WTC11 (cell line): ENCODE measurements around the gene IDUA. TPM values are rescaled to one million over a fixed set of nuclear protein-coding genes. Genes with fewer than 3 reads are reported as not detected.

ENCODE experiments used
- ATAC-seq: fragments of 200-7000 bp; cut with Tn5 transposase; 2 replicates; pipeline ENCODE4 v1.10.0; 2021; ENCODE audit warnings: mild to moderate bottlenecking, moderate library complexity
- CTCF ChIA-PET: fragments of 300-600 bp; sonication (Branson Sonifier 250); formaldehyde crosslinking; loops from one replicate; lab custom pipeline; 2021; ENCODE audit warnings: antibody characterized with exemption; lab: Charles Lee
- POLR2A ChIA-PET: fragments of 350-600 bp; sonication (Branson Sonifier 250); formaldehyde crosslinking; loops from one replicate; lab custom pipeline; 2021; ENCODE audit warnings: antibody characterized with exemption; lab: Charles Lee
- DNase-seq: peaks from one replicate; pipeline ENCODE4 v3.0.0; 2021; ENCODE audit warnings: low spot score
- H3K27ac Mint-ChIP-seq: 2 replicates; pipeline ENCODE4 v1.8.0; 2021; ENCODE audit warnings: mixed read lengths
- H3K27me3 Mint-ChIP-seq: 2 replicates; pipeline ENCODE4 v1.8.0; 2021; ENCODE audit warnings: low read depth, mild to moderate bottlenecking, moderate library complexity, mixed read lengths
- H3K36me3 Mint-ChIP-seq: 2 replicates; pipeline ENCODE4 v1.8.0; 2021; ENCODE audit warnings: mixed read lengths
- H3K4me1 Mint-ChIP-seq: 2 replicates; pipeline ENCODE4 v1.8.0; 2022; ENCODE audit warnings: mixed read lengths
- H3K4me3 Mint-ChIP-seq: 2 replicates; pipeline ENCODE4 v1.8.0; 2021; ENCODE audit warnings: mild to moderate bottlenecking, moderate library complexity, mixed read lengths
- H3K9me3 Mint-ChIP-seq: 2 replicates; pipeline ENCODE4 v1.8.0; 2021; ENCODE audit warnings: mixed read lengths
- CREB1 ChIP-seq: sonication (generic); formaldehyde crosslinking; IDR thresholded peaks from 2 replicates; pipeline ENCODE4 v1.8.0; 2023; ENCODE audit warnings: mild to moderate bottlenecking, missing genetic modification reagents
- CREM ChIP-seq: sonication (generic); formaldehyde crosslinking; IDR thresholded peaks from 2 replicates; pipeline ENCODE4 v1.8.1; 2022; ENCODE audit warnings: mild to moderate bottlenecking, missing genetic modification reagents, moderate library complexity
- ESRRA ChIP-seq: sonication (generic); formaldehyde crosslinking; IDR thresholded peaks from 2 replicates; pipeline ENCODE4 v1.8.1; 2022; ENCODE audit warnings: mild to moderate bottlenecking, missing genetic modification reagents, borderline replicate concordance
- FOXP1 ChIP-seq: sonication (generic); formaldehyde crosslinking; IDR thresholded peaks from 2 replicates; pipeline ENCODE4 v1.8.0; 2022; ENCODE audit warnings: missing genetic modification reagents, mild to moderate bottlenecking, moderate library complexity, borderline replicate concordance
- GABPB1 ChIP-seq: sonication (generic); formaldehyde crosslinking; IDR thresholded peaks from 2 replicates; pipeline ENCODE4 v1.8.1; 2023; ENCODE audit warnings: mild to moderate bottlenecking, missing genetic modification reagents
- GRHL2 ChIP-seq: fragments of 250-450 bp; sonication (Bioruptor Pico); IDR thresholded peaks from 2 replicates; pipeline ENCODE4 v1.8.0; 2022; ENCODE audit warnings: mild to moderate bottlenecking, moderate library complexity; ENCODE audit not compliant: insufficient replicate concordance, severe bottlenecking
- MXD4 ChIP-seq: fragments of 250-450 bp; sonication (Bioruptor Pico); IDR thresholded peaks from 2 replicates; pipeline ENCODE4 v1.8.0; 2021; ENCODE audit warnings: mild to moderate bottlenecking, moderate library complexity, borderline replicate concordance
- NFE2L1 ChIP-seq: sonication (generic); formaldehyde crosslinking; IDR thresholded peaks from 2 replicates; pipeline ENCODE4 v1.8.1; 2023; ENCODE audit warnings: missing genetic modification reagents
- PRRX2 ChIP-seq: fragments of 250-450 bp; sonication (Bioruptor Pico); IDR thresholded peaks from 2 replicates; pipeline ENCODE4 v1.8.0; 2021; ENCODE audit warnings: mild to moderate bottlenecking
- SMAD4 ChIP-seq: sonication (generic); formaldehyde crosslinking; IDR thresholded peaks from 2 replicates; pipeline ENCODE4 v1.8.0; 2022; ENCODE audit warnings: mild to moderate bottlenecking, missing genetic modification reagents
- SP1 ChIP-seq: sonication (generic); formaldehyde crosslinking; conservative IDR thresholded peaks from 2 replicates; pipeline ENCODE4 v1.8.1; 2022; ENCODE audit warnings: missing genetic modification reagents
- TEAD4 ChIP-seq: sonication (generic); formaldehyde crosslinking; IDR thresholded peaks from 2 replicates; pipeline ENCODE4 v1.8.0; 2022; ENCODE audit warnings: mild to moderate bottlenecking, missing genetic modification reagents
- ZNF232 ChIP-seq: sonication (generic); formaldehyde crosslinking; IDR thresholded peaks from 2 replicates; pipeline ENCODE4 v1.8.0; 2022; ENCODE audit warnings: mild to moderate bottlenecking, missing genetic modification reagents
- ZNF416 ChIP-seq: fragments of 250-450 bp; sonication (Bioruptor Pico); IDR thresholded peaks from 2 replicates; pipeline ENCODE4 v1.9.0; 2021; ENCODE audit warnings: mild to moderate bottlenecking, inconsistent platforms
- total RNA-seq: library from RNA; stranded (reverse); gene quantifications from 3 replicates; pipeline ENCODE4 v1.2.3, GENCODE V29; 2021
- TF ChIP-seq, protein P1 (sequence below): sonication (generic); formaldehyde crosslinking; IDR thresholded peaks from 2 replicates; pipeline ENCODE4 v1.8.1; 2023; ENCODE audit warnings: mild to moderate bottlenecking, missing genetic modification reagents, borderline replicate concordance
- TF ChIP-seq, protein P2 (sequence below): sonication (generic); formaldehyde crosslinking; conservative IDR thresholded peaks from 2 replicates; pipeline ENCODE4 v1.8.1; 2023; ENCODE audit warnings: mild to moderate bottlenecking, low read depth, missing genetic modification reagents, moderate library complexity
- TF ChIP-seq, protein P3 (sequence below): sonication (generic); formaldehyde crosslinking; conservative IDR thresholded peaks from 2 replicates; pipeline ENCODE4 v1.8.1; 2022; ENCODE audit warnings: mild to moderate bottlenecking, missing genetic modification reagents
- TF ChIP-seq, protein P4 (sequence below): sonication (generic); formaldehyde crosslinking; IDR thresholded peaks from 2 replicates; pipeline ENCODE4 v1.8.1; 2022; ENCODE audit warnings: missing genetic modification reagents, borderline replicate concordance
- TF ChIP-seq, protein P5 (sequence below): sonication (generic); formaldehyde crosslinking; IDR thresholded peaks from 2 replicates; pipeline ENCODE4 v1.8.1; 2022; ENCODE audit warnings: low read depth, missing genetic modification reagents, borderline replicate concordance
- TF ChIP-seq, protein P6 (sequence below): sonication (generic); formaldehyde crosslinking; IDR thresholded peaks from 2 replicates; pipeline ENCODE4 v1.8.1; 2022; ENCODE audit warnings: mild to moderate bottlenecking, missing genetic modification reagents, moderate library complexity, borderline replicate concordance
- TF ChIP-seq, protein P7 (sequence below): sonication (generic); formaldehyde crosslinking; IDR thresholded peaks from 2 replicates; pipeline ENCODE4 v1.8.0; 2023; ENCODE audit warnings: mild to moderate bottlenecking, missing genetic modification reagents

Gene IDUA
- total RNA-seq, 1 experiment from 2014 or later = 8.7 TPM

DNA sequence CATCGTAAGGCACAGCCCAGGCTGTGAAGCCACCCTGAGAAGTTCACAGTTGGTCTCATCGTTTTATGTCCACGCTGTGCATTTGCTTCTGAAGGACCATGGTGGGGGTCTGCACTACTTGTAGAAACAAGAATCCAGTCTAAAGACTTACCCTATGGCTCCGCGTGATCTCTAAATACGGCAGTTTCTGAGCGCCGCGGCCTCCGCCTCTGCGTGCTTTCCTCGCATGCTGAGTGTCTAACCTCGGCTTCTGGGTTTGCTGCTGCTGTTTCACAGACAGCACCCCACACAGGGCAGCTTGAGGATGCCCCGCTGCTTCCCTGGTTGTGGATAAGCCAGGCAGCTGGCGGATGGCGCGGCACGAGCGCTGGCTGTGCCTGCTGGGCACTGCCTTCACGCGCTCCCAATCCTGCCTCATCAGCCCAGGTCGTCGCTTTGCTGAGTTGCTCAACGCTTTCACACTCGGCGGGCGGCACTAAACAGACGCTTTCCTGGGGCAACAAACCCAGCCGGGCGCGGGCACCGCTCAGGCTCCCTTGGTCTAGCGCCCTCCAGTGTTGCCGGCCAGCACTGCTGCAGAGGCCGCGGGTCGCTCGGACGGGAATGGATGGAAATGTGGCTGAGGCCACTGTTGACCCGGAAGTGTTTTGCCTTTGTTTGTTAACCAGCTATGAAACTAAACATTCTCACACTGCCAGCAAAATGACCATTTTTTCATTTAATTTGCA lies 63.8 kb downstream of the IDUA start (continued):
- TF ChIP-seq, protein P1, sequence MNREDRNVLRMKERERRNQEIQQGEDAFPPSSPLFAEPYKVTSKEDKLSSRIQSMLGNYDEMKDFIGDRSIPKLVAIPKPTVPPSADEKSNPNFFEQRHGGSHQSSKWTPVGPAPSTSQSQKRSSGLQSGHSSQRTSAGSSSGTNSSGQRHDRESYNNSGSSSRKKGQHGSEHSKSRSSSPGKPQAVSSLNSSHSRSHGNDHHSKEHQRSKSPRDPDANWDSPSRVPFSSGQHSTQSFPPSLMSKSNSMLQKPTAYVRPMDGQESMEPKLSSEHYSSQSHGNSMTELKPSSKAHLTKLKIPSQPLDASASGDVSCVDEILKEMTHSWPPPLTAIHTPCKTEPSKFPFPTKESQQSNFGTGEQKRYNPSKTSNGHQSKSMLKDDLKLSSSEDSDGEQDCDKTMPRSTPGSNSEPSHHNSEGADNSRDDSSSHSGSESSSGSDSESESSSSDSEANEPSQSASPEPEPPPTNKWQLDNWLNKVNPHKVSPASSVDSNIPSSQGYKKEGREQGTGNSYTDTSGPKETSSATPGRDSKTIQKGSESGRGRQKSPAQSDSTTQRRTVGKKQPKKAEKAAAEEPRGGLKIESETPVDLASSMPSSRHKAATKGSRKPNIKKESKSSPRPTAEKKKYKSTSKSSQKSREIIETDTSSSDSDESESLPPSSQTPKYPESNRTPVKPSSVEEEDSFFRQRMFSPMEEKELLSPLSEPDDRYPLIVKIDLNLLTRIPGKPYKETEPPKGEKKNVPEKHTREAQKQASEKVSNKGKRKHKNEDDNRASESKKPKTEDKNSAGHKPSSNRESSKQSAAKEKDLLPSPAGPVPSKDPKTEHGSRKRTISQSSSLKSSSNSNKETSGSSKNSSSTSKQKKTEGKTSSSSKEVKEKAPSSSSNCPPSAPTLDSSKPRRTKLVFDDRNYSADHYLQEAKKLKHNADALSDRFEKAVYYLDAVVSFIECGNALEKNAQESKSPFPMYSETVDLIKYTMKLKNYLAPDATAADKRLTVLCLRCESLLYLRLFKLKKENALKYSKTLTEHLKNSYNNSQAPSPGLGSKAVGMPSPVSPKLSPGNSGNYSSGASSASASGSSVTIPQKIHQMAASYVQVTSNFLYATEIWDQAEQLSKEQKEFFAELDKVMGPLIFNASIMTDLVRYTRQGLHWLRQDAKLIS (CRISPR knock-in tag) = no peak
- TF ChIP-seq, protein P2, sequence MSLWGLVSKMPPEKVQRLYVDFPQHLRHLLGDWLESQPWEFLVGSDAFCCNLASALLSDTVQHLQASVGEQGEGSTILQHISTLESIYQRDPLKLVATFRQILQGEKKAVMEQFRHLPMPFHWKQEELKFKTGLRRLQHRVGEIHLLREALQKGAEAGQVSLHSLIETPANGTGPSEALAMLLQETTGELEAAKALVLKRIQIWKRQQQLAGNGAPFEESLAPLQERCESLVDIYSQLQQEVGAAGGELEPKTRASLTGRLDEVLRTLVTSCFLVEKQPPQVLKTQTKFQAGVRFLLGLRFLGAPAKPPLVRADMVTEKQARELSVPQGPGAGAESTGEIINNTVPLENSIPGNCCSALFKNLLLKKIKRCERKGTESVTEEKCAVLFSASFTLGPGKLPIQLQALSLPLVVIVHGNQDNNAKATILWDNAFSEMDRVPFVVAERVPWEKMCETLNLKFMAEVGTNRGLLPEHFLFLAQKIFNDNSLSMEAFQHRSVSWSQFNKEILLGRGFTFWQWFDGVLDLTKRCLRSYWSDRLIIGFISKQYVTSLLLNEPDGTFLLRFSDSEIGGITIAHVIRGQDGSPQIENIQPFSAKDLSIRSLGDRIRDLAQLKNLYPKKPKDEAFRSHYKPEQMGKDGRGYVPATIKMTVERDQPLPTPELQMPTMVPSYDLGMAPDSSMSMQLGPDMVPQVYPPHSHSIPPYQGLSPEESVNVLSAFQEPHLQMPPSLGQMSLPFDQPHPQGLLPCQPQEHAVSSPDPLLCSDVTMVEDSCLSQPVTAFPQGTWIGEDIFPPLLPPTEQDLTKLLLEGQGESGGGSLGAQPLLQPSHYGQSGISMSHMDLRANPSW = no peak
- TF ChIP-seq CREM = no peak
- TF ChIP-seq, protein P3, sequence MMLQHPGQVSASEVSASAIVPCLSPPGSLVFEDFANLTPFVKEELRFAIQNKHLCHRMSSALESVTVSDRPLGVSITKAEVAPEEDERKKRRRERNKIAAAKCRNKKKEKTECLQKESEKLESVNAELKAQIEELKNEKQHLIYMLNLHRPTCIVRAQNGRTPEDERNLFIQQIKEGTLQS (CRISPR knock-in tag) = no peak
- no peak for TF ChIP-seq ZNF232 (CRISPR knock-in tag)
- TF ChIP-seq ZNF416 = no peak
- peak; percentile 38; the same call in 1 of the 2 replicates for TF ChIP-seq SP1
- TF ChIP-seq, protein P4, sequence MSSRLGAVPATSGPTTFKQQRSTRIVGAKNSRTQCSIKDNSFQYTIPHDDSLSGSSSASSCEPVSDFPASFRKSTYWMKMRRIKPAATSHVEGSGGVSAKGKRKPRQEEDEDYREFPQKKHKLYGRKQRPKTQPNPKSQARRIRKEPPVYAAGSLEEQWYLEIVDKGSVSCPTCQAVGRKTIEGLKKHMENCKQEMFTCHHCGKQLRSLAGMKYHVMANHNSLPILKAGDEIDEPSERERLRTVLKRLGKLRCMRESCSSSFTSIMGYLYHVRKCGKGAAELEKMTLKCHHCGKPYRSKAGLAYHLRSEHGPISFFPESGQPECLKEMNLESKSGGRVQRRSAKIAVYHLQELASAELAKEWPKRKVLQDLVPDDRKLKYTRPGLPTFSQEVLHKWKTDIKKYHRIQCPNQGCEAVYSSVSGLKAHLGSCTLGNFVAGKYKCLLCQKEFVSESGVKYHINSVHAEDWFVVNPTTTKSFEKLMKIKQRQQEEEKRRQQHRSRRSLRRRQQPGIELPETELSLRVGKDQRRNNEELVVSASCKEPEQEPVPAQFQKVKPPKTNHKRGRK (CRISPR knock-in tag) = no peak
- no peak for TF ChIP-seq GABPB1 (CRISPR knock-in tag)
- TF ChIP-seq NFE2L1 (CRISPR knock-in tag) = no peak
- TF ChIP-seq TEAD4 (CRISPR knock-in tag) = 0 out of 2 replicates have a peak, but pooled peaks have one; percentile 55
- TF ChIP-seq, protein P5, sequence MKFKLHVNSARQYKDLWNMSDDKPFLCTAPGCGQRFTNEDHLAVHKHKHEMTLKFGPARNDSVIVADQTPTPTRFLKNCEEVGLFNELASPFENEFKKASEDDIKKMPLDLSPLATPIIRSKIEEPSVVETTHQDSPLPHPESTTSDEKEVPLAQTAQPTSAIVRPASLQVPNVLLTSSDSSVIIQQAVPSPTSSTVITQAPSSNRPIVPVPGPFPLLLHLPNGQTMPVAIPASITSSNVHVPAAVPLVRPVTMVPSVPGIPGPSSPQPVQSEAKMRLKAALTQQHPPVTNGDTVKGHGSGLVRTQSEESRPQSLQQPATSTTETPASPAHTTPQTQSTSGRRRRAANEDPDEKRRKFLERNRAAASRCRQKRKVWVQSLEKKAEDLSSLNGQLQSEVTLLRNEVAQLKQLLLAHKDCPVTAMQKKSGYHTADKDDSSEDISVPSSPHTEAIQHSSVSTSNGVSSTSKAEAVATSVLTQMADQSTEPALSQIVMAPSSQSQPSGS = no peak
- 0 out of 2 replicates have a peak, but pooled peaks have one; percentile 39 for TF ChIP-seq SMAD4
- TF ChIP-seq, all 79 proteins: peak for 7

DNA sequence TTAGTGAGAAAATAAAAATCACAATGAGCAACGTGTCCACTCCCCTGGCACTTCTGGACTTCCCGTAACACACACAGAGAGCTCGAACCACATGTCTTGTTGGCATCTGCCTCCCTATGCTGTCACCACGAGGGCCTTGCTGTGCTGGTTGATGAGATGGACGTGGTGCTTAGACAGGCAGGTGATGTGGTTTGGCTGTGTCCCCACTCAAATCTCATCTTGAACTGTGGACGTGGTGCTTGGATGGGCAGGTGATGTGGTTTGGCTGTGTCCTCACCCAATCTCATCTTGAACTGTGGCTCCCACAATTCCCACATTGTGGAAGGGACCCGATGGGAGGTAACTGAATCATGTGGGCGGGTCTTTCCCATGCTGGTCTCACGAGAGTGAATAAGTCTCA lies 64.6 kb downstream of the IDUA start:
- peaks cover 54% of the 10 kb centered on the region for H3K27me3 Mint-ChIP-seq
- DNase-seq (no peak), ATAC-seq (no peak)
- no peak overlapping the region for H3K4me3 Mint-ChIP-seq
- CTCF ChIA-PET = interaction anchor here (0.7 to 1.0 kb wide), 3 partner anchors 9 to 399 kb away, joined by 3 to 4 read pairs (median 3); no protein-coding TSS in a partner anchor
- POLR2A ChIA-PET = no interaction called here
- no peaks in the 10 kb centered on the region for H3K36me3 Mint-ChIP-seq
- no peaks in the 10 kb centered on the region for H3K9me3 Mint-ChIP-seq
- H3K27ac Mint-ChIP-seq = no peak overlapping the region
- peaks cover 8% of the 10 kb centered on the region; the same call in 1 of the 2 replicates for H3K4me1 Mint-ChIP-seq
- TF ChIP-seq FOXP1 (CRISPR knock-in tag) (no peak), CREB1 (CRISPR knock-in tag) (no peak), MXD4 (CRISPR knock-in tag) (no peak), GRHL2 (CRISPR knock-in tag) (no peak), PRRX2 (no peak), ESRRA (CRISPR knock-in tag) (no peak)
- TF ChIP-seq, protein P6, sequence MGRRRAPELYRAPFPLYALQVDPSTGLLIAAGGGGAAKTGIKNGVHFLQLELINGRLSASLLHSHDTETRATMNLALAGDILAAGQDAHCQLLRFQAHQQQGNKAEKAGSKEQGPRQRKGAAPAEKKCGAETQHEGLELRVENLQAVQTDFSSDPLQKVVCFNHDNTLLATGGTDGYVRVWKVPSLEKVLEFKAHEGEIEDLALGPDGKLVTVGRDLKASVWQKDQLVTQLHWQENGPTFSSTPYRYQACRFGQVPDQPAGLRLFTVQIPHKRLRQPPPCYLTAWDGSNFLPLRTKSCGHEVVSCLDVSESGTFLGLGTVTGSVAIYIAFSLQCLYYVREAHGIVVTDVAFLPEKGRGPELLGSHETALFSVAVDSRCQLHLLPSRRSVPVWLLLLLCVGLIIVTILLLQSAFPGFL (CRISPR knock-in tag) = no peak
- TF ChIP-seq, protein P7, sequence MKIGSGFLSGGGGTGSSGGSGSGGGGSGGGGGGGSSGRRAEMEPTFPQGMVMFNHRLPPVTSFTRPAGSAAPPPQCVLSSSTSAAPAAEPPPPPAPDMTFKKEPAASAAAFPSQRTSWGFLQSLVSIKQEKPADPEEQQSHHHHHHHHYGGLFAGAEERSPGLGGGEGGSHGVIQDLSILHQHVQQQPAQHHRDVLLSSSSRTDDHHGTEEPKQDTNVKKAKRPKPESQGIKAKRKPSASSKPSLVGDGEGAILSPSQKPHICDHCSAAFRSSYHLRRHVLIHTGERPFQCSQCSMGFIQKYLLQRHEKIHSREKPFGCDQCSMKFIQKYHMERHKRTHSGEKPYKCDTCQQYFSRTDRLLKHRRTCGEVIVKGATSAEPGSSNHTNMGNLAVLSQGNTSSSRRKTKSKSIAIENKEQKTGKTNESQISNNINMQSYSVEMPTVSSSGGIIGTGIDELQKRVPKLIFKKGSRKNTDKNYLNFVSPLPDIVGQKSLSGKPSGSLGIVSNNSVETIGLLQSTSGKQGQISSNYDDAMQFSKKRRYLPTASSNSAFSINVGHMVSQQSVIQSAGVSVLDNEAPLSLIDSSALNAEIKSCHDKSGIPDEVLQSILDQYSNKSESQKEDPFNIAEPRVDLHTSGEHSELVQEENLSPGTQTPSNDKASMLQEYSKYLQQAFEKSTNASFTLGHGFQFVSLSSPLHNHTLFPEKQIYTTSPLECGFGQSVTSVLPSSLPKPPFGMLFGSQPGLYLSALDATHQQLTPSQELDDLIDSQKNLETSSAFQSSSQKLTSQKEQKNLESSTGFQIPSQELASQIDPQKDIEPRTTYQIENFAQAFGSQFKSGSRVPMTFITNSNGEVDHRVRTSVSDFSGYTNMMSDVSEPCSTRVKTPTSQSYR (CRISPR knock-in tag) = no peak
